ENCODE measurements around the gene GCN1. TPM values are rescaled to one million over a fixed set of nuclear protein-coding genes. Genes with fewer than 3 reads are reported as not detected.
A peak's percentile ranks its signal among the peaks of the same experiment; 100 is the strongest.

GCN1 gene
- total RNA-seq, 2 donors from 2014 or later: 93.1 to 106 TPM

GRCh38 chr12:120225852-120226640 is 31.5 kb upstream of the GCN1 start:
- H3K36me3 Mint-ChIP-seq (ENCODE audit: insufficient read depth in 2 of 2): peaks cover 0 to 8% of the 10 kb centered on the region in 2 donors
- H3K4me1 Mint-ChIP-seq (ENCODE audit: low read depth): peaks cover 58% of the 10 kb centered on the region
- H3K27me3 Mint-ChIP-seq (ENCODE audit: low read depth): no peaks in the 10 kb centered on the region
- peak overlapping the region; percentile 96 for H3K27ac Mint-ChIP-seq
- ATAC-seq (replicated peaks in 1 of 2): peak; percentile 27 to 47
- H3K9me3 Mint-ChIP-seq: no peaks in the 10 kb centered on the region
- peak overlapping the region; percentile 78 to 87 for H3K4me3 Mint-ChIP-seq
- peak in 1 of 2 donors; percentile 35 for DNase-seq

DNA sequence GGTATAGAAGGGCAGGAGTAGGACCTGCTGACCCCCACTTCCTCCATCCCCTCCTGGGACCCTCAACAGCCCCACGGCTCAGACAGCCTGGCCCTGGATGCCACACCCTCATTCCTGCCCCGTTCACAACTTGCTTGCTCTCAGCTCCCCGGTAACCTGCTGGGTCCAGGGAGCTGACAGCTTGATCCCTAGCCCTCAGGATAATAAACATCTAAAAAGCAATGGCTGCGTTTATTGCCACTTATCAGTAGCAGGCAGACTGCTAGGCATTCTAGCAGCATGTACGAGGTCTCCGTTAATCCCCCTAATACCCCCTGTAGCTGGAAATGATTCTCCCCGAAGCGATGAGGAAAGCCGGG is 30.7 kb upstream of the GCN1 start:
- ATAC-seq (replicated peaks in 1 of 2) (no peak), DNase-seq (no peak)
- Mint-ChIP-seq H3K9me3 (no peaks in the 10 kb centered on the region), H3K27me3 (ENCODE audit: low read depth) (no peaks in the 10 kb centered on the region), H3K4me3 (peak overlapping the region; percentile 78 to 87), H3K27ac (peak overlapping the region; percentile 96), H3K36me3 (ENCODE audit: insufficient read depth in 2 of 2) (peaks cover 0 to 9% of the 10 kb centered on the region in 2 donors), H3K4me1 (ENCODE audit: low read depth) (peaks cover 49% of the 10 kb centered on the region)

GRCh38 chr12:120224304-120225199 is 30.0 kb upstream of the GCN1 start:
- Mint-ChIP-seq H3K27me3 (ENCODE audit: low read depth) (no peaks in the 10 kb centered on the region), H3K36me3 (ENCODE audit: insufficient read depth in 2 of 2) (peaks cover 0 to 9% of the 10 kb centered on the region in 2 donors), H3K4me1 (ENCODE audit: low read depth) (peaks cover 43% of the 10 kb centered on the region), H3K4me3 (peak overlapping the region; percentile 78 to 87), H3K9me3 (no peaks in the 10 kb centered on the region), H3K27ac (no peak overlapping the region)
- ATAC-seq (replicated peaks in 1 of 2) (no peak), DNase-seq (no peak)

- H3K27ac Mint-ChIP-seq: no peak overlapping the region
- no peak for ATAC-seq (replicated peaks in 1 of 2)
- no peak overlapping the region for H3K4me3 Mint-ChIP-seq
- H3K36me3 Mint-ChIP-seq (ENCODE audit: insufficient read depth in 2 of 2): peaks cover 0 to 9% of the 10 kb centered on the region in 2 donors
- peaks cover 34% of the 10 kb centered on the region for H3K4me1 Mint-ChIP-seq (ENCODE audit: low read depth)
- H3K9me3 Mint-ChIP-seq: no peaks in the 10 kb centered on the region
- no peak for DNase-seq
- H3K27me3 Mint-ChIP-seq (ENCODE audit: low read depth): no peaks in the 10 kb centered on the region
These were observed 29.2 kb upstream of the GCN1 start for GRCh38 chr12:120223458-120224303.

- Mint-ChIP-seq H3K9me3 (no peaks in the 10 kb centered on the region), H3K36me3 (ENCODE audit: insufficient read depth in 2 of 2) (peaks cover 0 to 9% of the 10 kb centered on the region in 2 donors), H3K4me3 (no peak overlapping the region), H3K27ac (no peak overlapping the region), H3K27me3 (ENCODE audit: low read depth) (no peaks in the 10 kb centered on the region), H3K4me1 (ENCODE audit: low read depth) (peaks cover 22% of the 10 kb centered on the region)
- ATAC-seq (replicated peaks in 1 of 2) (no peak), DNase-seq (no peak)
These were observed 27.8 kb upstream of the GCN1 start for GRCh38 chr12:120222288-120222832.

DNA sequence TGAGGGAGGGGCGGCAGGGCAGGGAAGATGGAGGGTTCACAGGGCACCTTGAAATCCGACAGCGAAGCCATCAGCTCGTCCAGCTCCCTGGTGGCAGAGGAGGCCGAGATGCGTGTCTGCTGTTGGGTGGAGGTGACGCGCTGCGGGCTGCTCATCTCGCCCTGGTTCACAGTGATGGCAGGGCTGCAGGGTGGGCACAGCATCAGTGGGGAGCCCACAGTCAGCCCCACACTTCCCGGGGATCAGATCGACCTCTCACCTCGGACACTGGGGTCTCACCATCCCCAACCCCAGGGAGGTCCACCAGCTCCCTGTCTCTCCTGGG is 27.0 kb upstream of the GCN1 start:
- Mint-ChIP-seq H3K36me3 (ENCODE audit: insufficient read depth in 2 of 2) (peaks cover 0 to 9% of the 10 kb centered on the region in 2 donors), H3K27me3 (ENCODE audit: low read depth) (no peaks in the 10 kb centered on the region), H3K9me3 (no peaks in the 10 kb centered on the region), H3K4me1 (ENCODE audit: low read depth) (peaks cover 22% of the 10 kb centered on the region), H3K27ac (no peak overlapping the region), H3K4me3 (no peak overlapping the region)
- no peak for DNase-seq
- ATAC-seq (replicated peaks in 1 of 2): no peak

- H3K27me3 Mint-ChIP-seq (ENCODE audit: low read depth): no peaks in the 10 kb centered on the region
These were observed 26.5 kb upstream of the GCN1 start for GRCh38 chr12:120220838-120221575.

GRCh38 chr12:120218680-120219606 is 24.4 kb upstream of the GCN1 start:
- H3K4me3 Mint-ChIP-seq: no peak overlapping the region

More at GRCh38 chr12:120220838-120221575, 26.5 kb upstream of the GCN1 start:
- no peak for DNase-seq
- Mint-ChIP-seq H3K9me3 (no peaks in the 10 kb centered on the region), H3K27ac (peak overlapping the region; percentile 7), H3K4me1 (ENCODE audit: low read depth) (peaks cover 17% of the 10 kb centered on the region), H3K36me3 (ENCODE audit: insufficient read depth in 2 of 2) (peaks cover 0 to 9% of the 10 kb centered on the region in 2 donors), H3K4me3 (no peak overlapping the region)
- ATAC-seq (replicated peaks in 1 of 2): no peak

GRCh38 chr12:120216742-120217605 is 22.5 kb upstream of the GCN1 start:
- Mint-ChIP-seq H3K4me1 (ENCODE audit: low read depth) (no peaks in the 10 kb centered on the region), H3K9me3 (no peaks in the 10 kb centered on the region), H3K27ac (no peak overlapping the region), H3K4me3 (no peak overlapping the region), H3K36me3 (ENCODE audit: insufficient read depth in 2 of 2) (peaks cover 0 to 1% of the 10 kb centered on the region in 2 donors), H3K27me3 (ENCODE audit: low read depth) (no peaks in the 10 kb centered on the region)
- ATAC-seq (replicated peaks in 1 of 2): no peak
- no peak for DNase-seq

More at GRCh38 chr12:120218680-120219606, 24.4 kb upstream of the GCN1 start:
- H3K36me3 Mint-ChIP-seq (ENCODE audit: insufficient read depth in 2 of 2): peaks cover 0 to 9% of the 10 kb centered on the region in 2 donors
- H3K4me1 Mint-ChIP-seq (ENCODE audit: low read depth): peaks cover 6% of the 10 kb centered on the region
- H3K9me3 Mint-ChIP-seq: no peaks in the 10 kb centered on the region
- no peak overlapping the region for H3K27ac Mint-ChIP-seq
- ATAC-seq (replicated peaks in 1 of 2) (no peak), DNase-seq (no peak)
- no peaks in the 10 kb centered on the region for H3K27me3 Mint-ChIP-seq (ENCODE audit: low read depth)

DNA sequence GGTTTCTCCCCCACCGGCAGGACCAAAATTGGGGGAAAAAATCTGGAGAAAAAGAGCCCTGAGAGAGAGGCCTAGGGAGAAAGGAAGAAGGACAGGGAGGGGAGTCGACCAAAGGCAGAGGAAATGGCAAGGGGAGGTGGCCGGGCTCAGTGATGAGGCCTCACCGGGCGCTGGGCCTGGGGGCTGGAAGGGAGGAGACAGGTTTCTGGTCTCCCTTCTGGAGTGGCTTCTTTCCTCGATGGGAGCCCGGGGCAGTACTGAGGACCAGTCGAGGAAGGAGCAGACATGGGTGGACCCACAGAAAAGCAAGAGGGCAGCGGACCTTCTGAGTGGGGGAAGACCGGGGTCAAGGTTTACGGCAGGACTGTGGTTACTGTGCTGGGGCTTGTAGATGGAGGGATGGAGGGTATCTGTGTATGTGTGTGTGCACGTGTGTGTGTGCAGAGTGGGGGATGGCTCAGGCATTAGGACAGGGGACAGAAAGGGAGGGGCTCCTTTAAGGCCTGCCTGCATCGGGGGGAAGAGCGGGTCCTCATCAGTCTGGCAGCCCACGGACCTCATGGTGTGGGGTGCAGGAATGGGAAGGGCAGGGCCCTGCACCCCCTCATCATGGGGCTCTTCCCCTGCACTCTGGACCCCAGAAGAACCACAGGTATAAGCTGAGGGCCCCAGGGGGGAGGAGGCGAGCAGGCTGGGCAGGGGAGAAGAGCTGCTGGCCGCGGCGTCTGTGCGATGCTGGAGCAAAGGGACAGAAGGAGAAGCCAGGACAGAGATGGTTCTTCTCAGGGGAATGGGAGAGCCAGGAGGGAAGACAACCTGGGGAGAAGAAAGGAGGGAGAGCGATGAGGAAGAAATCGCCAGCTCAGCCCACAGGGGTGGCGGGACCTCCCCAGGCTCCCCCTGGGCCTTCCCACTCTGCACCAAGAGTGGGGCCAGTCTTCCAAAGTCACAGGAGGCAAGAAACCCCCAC is 21.5 kb upstream of the GCN1 start:
- no peaks in the 10 kb centered on the region for H3K27me3 Mint-ChIP-seq (ENCODE audit: low read depth)
- peaks cover 2 to 3% of the 10 kb centered on the region in 2 donors for H3K36me3 Mint-ChIP-seq (ENCODE audit: insufficient read depth in 2 of 2)
- ATAC-seq (replicated peaks in 1 of 2) (no peak), DNase-seq (no peak)
- no peak overlapping the region for H3K4me3 Mint-ChIP-seq
- peak overlapping the region; percentile 79 for H3K27ac Mint-ChIP-seq
- no peaks in the 10 kb centered on the region for H3K9me3 Mint-ChIP-seq
- no peaks in the 10 kb centered on the region for H3K4me1 Mint-ChIP-seq (ENCODE audit: low read depth)

Data from activated T-cell treated with anti-CD3 and anti-CD28 coated beads, Interleukin-2, amount 50 U/mL, for 72 hours (primary cell).